HCT116 (cell line): ENCODE results near the gene CHST9. TPM values are rescaled to one million over a fixed set of nuclear protein-coding genes. Genes with fewer than 3 reads are reported as not detected.

Experiments
- ATAC-seq: fragments of 200-7000 bp; cut with Tn5 transposase; 2 replicates; pipeline ENCODE4 v1.9.1; 2020; ENCODE audit warnings: mild to moderate bottlenecking, moderate library complexity
- BruUV-seq: library from RNA; stranded (reverse); fragments of 400-500 nt; replicated peaks from 2 replicates; lab custom pipeline; 2021; lab: Mats Ljungman, UMichigan
- CTCF ChIA-PET: fragments of 300-600 bp; sonication (Branson Sonifier 250); formaldehyde crosslinking; loops from one replicate; lab custom pipeline; 2021; ENCODE audit warnings: antibody characterized with exemption; lab: Charles Lee
- POLR2A ChIA-PET: fragments of 300-600, 350-600 bp; sonication (Branson Sonifier 250); formaldehyde crosslinking; loops from one replicate; lab custom pipeline; 2021; ENCODE audit warnings: antibody characterized with exemption; lab: Charles Lee
- RAD21 ChIA-PET, 2 experiments: fragments of 300-600 bp; sonication (Branson Sonifier 250); formaldehyde crosslinking; loops; one replicate each; lab custom pipeline; 2023; ENCODE audit warnings: low total read pairs in 2 of 2; ENCODE audit not compliant: uncharacterized antibody in 2 of 2, unreplicated experiment in 2 of 2, low non-redundant PET in 1 of 2; lab: Charles Lee
- DNase-seq: peaks from one replicate; pipeline ENCODE4 v3.0.0-alpha.2; 2010; ENCODE audit warnings: low read depth, low spot score
- H2AFZ ChIP-seq: fragments of 200-600 bp; shearing (Covaris generic), sonication (generic); 2 replicates; pipeline ENCODE4 v1.6.1; 2017; ENCODE audit warnings: low read depth, mixed run types, mixed read lengths, antibody characterized with exemption, low read length; ENCODE audit not compliant: poor library complexity, severe bottlenecking
- H3K27ac ChIP-seq: 2 replicates; pipeline ENCODE4 v1.5.1; 2012; ENCODE audit warnings: low read depth, low read length
- H3K27me3 ChIP-seq: fragments of 200-600 bp; sonication (generic); 2 replicates; pipeline ENCODE4 v1.6.1; 2016; ENCODE audit warnings: mixed run types, low read length, mixed read lengths; ENCODE audit not compliant: insufficient read depth
- H3K36me3 ChIP-seq, 2 experiments: fragments of 200-500 bp in 1 of 2; fragments of 200-600 bp in 1 of 2; sonication (Bioruptor generic) in 1 of 2; sonication (generic) in 1 of 2; 2 replicates each; pipeline versions ENCODE4 v1.5.1 to v1.6.1; 2014 to 2016; ENCODE audit warnings: low read length in 2 of 2, inconsistent platforms in 1 of 2, mixed read lengths in 1 of 2, mixed run types in 1 of 2; ENCODE audit not compliant: insufficient read depth in 2 of 2, control insufficient read depth in 1 of 2
- H3K4me1 ChIP-seq, 2 experiments: fragments of 200-600 bp in 1 of 2; sonication (generic) in 1 of 2; 2 replicates each; pipeline versions ENCODE4 v1.5.1 to v1.6.1; 2012 to 2017; ENCODE audit warnings: low read length in 2 of 2, inconsistent platforms in 1 of 2, mild to moderate bottlenecking in 1 of 2, mixed read lengths in 1 of 2, mixed run types in 1 of 2, moderate library complexity in 1 of 2; ENCODE audit not compliant: insufficient read depth in 2 of 2, control insufficient read depth in 1 of 2
- H3K4me2 ChIP-seq: fragments of 200-600 bp; sonication (generic); 2 replicates; pipeline ENCODE4 v1.6.1; 2017; ENCODE audit warnings: mixed run types, low read length, mixed read lengths
- H3K4me3 ChIP-seq, 2 experiments: fragments of 200-600 bp in 1 of 2; sonication (generic) in 1 of 2; replicated peaks in 1 of 2; 2 replicates each; pipeline ENCODE4 v1.5.1; 2011 to 2016; ENCODE audit warnings: low read length in 2 of 2, control low read depth in 1 of 2, low read depth in 1 of 2, mild to moderate bottlenecking in 1 of 2, mixed read lengths in 1 of 2, mixed run types in 1 of 2
- H3K79me2 ChIP-seq: fragments of 200-600 bp; sonication (generic); 2 replicates; pipeline ENCODE4 v1.6.1; 2017; ENCODE audit warnings: mild to moderate bottlenecking, mixed run types, low read length, moderate library complexity, mixed read lengths; ENCODE audit not compliant: insufficient read depth
- H3K9ac ChIP-seq: fragments of 200-600 bp; sonication (generic); 2 replicates; pipeline ENCODE4 v1.6.1; 2016; ENCODE audit warnings: low read length, mixed read lengths
- H3K9me2 ChIP-seq: fragments of 200-600 bp; sonication (generic), shearing (Covaris generic); 2 replicates; pipeline ENCODE4 v1.6.1; 2017; ENCODE audit warnings: mixed run types, mild to moderate bottlenecking, moderate library complexity; ENCODE audit not compliant: insufficient read depth
- H3K9me3 ChIP-seq, 2 experiments: fragments of 200-500 bp in 1 of 2; fragments of 200-600 bp in 1 of 2; sonication (Bioruptor generic) in 1 of 2; sonication (generic) in 1 of 2; 2 replicates each; pipeline ENCODE4 v1.6.1; 2014 to 2017; ENCODE audit warnings: low read length in 2 of 2, mixed read lengths in 2 of 2, inconsistent platforms in 1 of 2, low read depth in 1 of 2, mild to moderate bottlenecking in 1 of 2, mixed run types in 1 of 2, moderate library complexity in 1 of 2; ENCODE audit not compliant: control insufficient read depth in 1 of 2, insufficient read depth in 1 of 2
- H4K20me1 ChIP-seq: fragments of 200-600 bp; sonication (generic), shearing (Covaris generic); 2 replicates; pipeline ENCODE4 v1.6.1; 2017; ENCODE audit warnings: mixed run types, mild to moderate bottlenecking, moderate library complexity; ENCODE audit not compliant: insufficient read depth
- EGR1 ChIP-seq: IDR thresholded peaks from 2 replicates; pipeline ENCODE4 v1.6.1; 2012; ENCODE audit warnings: low read depth
- EZH2 ChIP-seq: fragments of 200-600 bp; sonication (generic); IDR thresholded peaks from 2 replicates; pipeline ENCODE4 v1.6.1; 2017; ENCODE audit warnings: antibody characterized with exemption, mixed run types
- EZH2phosphoT487 ChIP-seq: fragments of 200-600 bp; IDR thresholded peaks from 2 replicates; pipeline ENCODE4 v1.6.1; 2018; ENCODE audit warnings: antibody characterized with exemption, borderline replicate concordance
- FOSL1 ChIP-seq: IDR thresholded peaks from 2 replicates; pipeline ENCODE4 v1.6.1; 2012; ENCODE audit warnings: low read depth
- POLR2A ChIP-seq: IDR thresholded peaks from 2 replicates; pipeline ENCODE4 v1.7.0; 2011; ENCODE audit warnings: borderline replicate concordance; ENCODE audit not compliant: insufficient read depth, insufficient read length; ENCODE audit errors: extremely low read depth
- RAD21 ChIP-seq: IDR thresholded peaks from 2 replicates; pipeline ENCODE4 v1.6.1; 2012; ENCODE audit warnings: low read depth, mild to moderate bottlenecking
- YY1 ChIP-seq: IDR thresholded peaks from 2 replicates; pipeline ENCODE4 v1.6.1; 2011; ENCODE audit warnings: low read length, low read depth, moderate library complexity, mild to moderate bottlenecking; ENCODE audit not compliant: insufficient replicate concordance; ENCODE audit errors: extremely low read depth
- intact Hi-C: fragments of 100-400 bp; cut with micrococcal nuclease; formaldehyde crosslinking; loops from 2 replicates; pipeline ENCODE4 v1.10.0; 2022
- total RNA-seq: library from RNA; stranded (reverse); gene quantifications from one replicate; pipeline ENCODE4 v1.2.1, GENCODE V29; 2021; ENCODE audit not compliant: unreplicated experiment
- TF ChIP-seq, protein P1 (sequence below), 3 experiments: fragments of 200-600 bp in 1 of 3; sonication (generic) in 1 of 3; IDR thresholded peaks in 2 of 3; conservative IDR thresholded peaks in 1 of 3; 2 replicates each; pipeline ENCODE4 v1.5.1; 2012 to 2017; ENCODE audit warnings: low read depth in 2 of 3, low read length in 2 of 3, antibody characterized with exemption in 1 of 3, borderline replicate concordance in 1 of 3, control low read depth in 1 of 3, mild to moderate bottlenecking in 1 of 3, mixed read lengths in 1 of 3, mixed run types in 1 of 3, moderate library complexity in 1 of 3; ENCODE audit not compliant: insufficient read depth in 1 of 3
- TF ChIP-seq, protein P2 (sequence below): IDR thresholded peaks from 2 replicates; pipeline ENCODE4 v1.6.1; 2012; ENCODE audit warnings: low read depth
- TF ChIP-seq, protein P3 (sequence below): IDR thresholded peaks from 2 replicates; pipeline ENCODE4 v1.6.1; 2012

The CHST9 gene
- total RNA-seq, 1 experiment from 2014 or later = not detected

DNA sequence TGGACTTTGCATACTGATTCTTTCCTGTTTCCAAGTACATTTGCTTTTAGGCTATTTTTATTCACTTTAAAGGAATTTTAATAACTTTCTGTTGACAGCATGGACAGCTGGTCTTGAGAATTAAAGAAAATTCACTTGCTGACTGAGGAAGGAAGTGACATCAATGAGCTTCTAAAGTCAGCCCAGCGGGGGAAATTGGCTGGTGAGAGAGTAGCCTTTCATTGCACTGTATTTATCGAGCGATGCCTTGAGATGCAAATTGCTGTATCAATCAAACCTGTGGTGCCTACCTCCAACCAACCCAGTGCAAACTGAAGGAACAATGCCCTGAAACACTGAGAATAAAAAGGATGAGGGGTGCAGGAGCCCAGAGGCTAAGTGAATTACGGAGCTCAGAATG lies 228.2 kb downstream of the CHST9 start:
- ChIA-PET CTCF (no interaction called here), RAD21 (no interaction called here), POLR2A (no interaction called here)
- Histone ChIP-seq H3K36me3 (no peaks in the 10 kb centered on the region), H3K79me2 (no peaks in the 10 kb centered on the region), H3K27ac (no peak overlapping the region), H3K4me3 (no peak overlapping the region), H3K9ac (no peak overlapping the region), H2AFZ (no peak overlapping the region), H3K4me2 (no peak overlapping the region), H3K9me2 (no peaks in the 10 kb centered on the region), H3K9me3 (no peaks in the 10 kb centered on the region), H4K20me1 (no peaks in the 10 kb centered on the region), H3K27me3 (no peaks in the 10 kb centered on the region; the same call in 1 of the 2 replicates), H3K4me1 (no peaks in the 10 kb centered on the region)
- ATAC-seq (no peak), DNase-seq (no peak)
- TF ChIP-seq YY1 = no peak
- TF ChIP-seq FOSL1 = no peak
- TF ChIP-seq, protein P1, sequence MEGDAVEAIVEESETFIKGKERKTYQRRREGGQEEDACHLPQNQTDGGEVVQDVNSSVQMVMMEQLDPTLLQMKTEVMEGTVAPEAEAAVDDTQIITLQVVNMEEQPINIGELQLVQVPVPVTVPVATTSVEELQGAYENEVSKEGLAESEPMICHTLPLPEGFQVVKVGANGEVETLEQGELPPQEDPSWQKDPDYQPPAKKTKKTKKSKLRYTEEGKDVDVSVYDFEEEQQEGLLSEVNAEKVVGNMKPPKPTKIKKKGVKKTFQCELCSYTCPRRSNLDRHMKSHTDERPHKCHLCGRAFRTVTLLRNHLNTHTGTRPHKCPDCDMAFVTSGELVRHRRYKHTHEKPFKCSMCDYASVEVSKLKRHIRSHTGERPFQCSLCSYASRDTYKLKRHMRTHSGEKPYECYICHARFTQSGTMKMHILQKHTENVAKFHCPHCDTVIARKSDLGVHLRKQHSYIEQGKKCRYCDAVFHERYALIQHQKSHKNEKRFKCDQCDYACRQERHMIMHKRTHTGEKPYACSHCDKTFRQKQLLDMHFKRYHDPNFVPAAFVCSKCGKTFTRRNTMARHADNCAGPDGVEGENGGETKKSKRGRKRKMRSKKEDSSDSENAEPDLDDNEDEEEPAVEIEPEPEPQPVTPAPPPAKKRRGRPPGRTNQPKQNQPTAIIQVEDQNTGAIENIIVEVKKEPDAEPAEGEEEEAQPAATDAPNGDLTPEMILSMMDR (IDR thresholded peaks at IDR 0.05 in 2 of 3, conservative IDR thresholded peaks at IDR 0.05 in 1 of 3; ENCODE audit: borderline replicate concordance in 1 of 3, insufficient read depth in 1 of 3, low read depth in 2 of 3, low read length in 2 of 3) = no peak
- TF ChIP-seq RAD21 = no peak
- no peak for TF ChIP-seq POLR2A
- no TSS peak for BruUV-seq
- intact Hi-C loops = no loop called here

DNA sequence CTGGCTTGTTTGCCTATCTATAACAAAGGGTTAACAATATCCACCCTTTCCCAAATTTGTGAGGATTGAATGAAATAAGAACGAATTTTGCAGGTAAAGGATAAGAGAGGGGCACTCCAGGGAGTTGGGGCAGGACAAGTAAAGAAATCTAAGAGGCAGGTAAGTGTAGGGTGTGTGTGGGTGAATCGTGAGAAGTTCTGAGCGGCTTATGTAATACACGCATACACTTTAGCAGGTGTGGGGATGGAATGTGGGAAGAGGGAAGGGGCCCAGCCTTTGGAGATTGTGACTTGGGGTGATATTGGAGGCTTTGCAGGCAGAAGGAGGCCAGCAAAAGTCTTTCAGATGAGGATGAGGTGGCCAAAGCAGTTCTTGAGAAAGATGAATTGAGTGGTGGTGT lies 236.4 kb downstream of the CHST9 start:
- ChIA-PET POLR2A (no interaction called here), RAD21 (no interaction called here)
- Histone ChIP-seq H3K27me3 (no peaks in the 10 kb centered on the region; the same call in 1 of the 2 replicates), H3K79me2 (no peaks in the 10 kb centered on the region), H4K20me1 (no peaks in the 10 kb centered on the region), H3K4me3 (no peak overlapping the region), H2AFZ (no peak overlapping the region), H3K9ac (no peak overlapping the region), H3K9me2 (no peaks in the 10 kb centered on the region), H3K36me3 (no peaks in the 10 kb centered on the region), H3K27ac (no peak overlapping the region), H3K4me2 (no peak overlapping the region), H3K4me1 (no peaks in the 10 kb centered on the region)
- no TSS peak for BruUV-seq
- intact Hi-C loops = no loop called here
- ATAC-seq (no peak), DNase-seq (no peak)
- TF ChIP-seq EGR1 = no peak
- TF ChIP-seq, protein P2, sequence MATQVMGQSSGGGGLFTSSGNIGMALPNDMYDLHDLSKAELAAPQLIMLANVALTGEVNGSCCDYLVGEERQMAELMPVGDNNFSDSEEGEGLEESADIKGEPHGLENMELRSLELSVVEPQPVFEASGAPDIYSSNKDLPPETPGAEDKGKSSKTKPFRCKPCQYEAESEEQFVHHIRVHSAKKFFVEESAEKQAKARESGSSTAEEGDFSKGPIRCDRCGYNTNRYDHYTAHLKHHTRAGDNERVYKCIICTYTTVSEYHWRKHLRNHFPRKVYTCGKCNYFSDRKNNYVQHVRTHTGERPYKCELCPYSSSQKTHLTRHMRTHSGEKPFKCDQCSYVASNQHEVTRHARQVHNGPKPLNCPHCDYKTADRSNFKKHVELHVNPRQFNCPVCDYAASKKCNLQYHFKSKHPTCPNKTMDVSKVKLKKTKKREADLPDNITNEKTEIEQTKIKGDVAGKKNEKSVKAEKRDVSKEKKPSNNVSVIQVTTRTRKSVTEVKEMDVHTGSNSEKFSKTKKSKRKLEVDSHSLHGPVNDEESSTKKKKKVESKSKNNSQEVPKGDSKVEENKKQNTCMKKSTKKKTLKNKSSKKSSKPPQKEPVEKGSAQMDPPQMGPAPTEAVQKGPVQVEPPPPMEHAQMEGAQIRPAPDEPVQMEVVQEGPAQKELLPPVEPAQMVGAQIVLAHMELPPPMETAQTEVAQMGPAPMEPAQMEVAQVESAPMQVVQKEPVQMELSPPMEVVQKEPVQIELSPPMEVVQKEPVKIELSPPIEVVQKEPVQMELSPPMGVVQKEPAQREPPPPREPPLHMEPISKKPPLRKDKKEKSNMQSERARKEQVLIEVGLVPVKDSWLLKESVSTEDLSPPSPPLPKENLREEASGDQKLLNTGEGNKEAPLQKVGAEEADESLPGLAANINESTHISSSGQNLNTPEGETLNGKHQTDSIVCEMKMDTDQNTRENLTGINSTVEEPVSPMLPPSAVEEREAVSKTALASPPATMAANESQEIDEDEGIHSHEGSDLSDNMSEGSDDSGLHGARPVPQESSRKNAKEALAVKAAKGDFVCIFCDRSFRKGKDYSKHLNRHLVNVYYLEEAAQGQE = no peak
- TF ChIP-seq EZH2phosphoT487 = no peak
- TF ChIP-seq, protein P3, sequence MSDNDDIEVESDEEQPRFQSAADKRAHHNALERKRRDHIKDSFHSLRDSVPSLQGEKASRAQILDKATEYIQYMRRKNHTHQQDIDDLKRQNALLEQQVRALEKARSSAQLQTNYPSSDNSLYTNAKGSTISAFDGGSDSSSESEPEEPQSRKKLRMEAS = no peak
- TF ChIP-seq EZH2 = no peak
- TF ChIP-seq, all 23 proteins: peak for 0
- no peaks in the 10 kb centered on the region for H3K9me3 ChIP-seq
- CTCF ChIA-PET = no interaction called here
